HG03575 (cell line): Measurements from ENCODE around the gene FXN.
A peak's percentile ranks its signal among the peaks of the same experiment; 100 is the strongest.
"Not testable (repeated sequence)": the region's sequence is repeated elsewhere in the genome, so short reads cannot be mapped to it uniquely, and the experiment has no call there.

Experiments
- ATAC-seq: cut with Tn5 transposase; IDR thresholded peaks from one replicate; pipeline ENCODE4 v1.9.1; 2021; ENCODE audit not compliant: unreplicated experiment, insufficient number of reproducible peaks, low FRiP score; ENCODE audit errors: extremely low read depth

Gene FXN

GRCh38 chr9:69035438-69036308 is at the start of gene FXN:
Gene FXN, plus strand, starts transcription at chr9:69035752. Its CDS starts 31 bp downstream, at chr9:69035783.
- peak; percentile 62 for ATAC-seq

GRCh38 chr9:68986949-68987348 is 48.6 kb upstream of the FXN start:
- not testable (repeated sequence) for ATAC-seq

GRCh38 chr9:68991457-68991856 is 44.1 kb upstream of the FXN start:
- no peak for ATAC-seq

- ATAC-seq, result no peak
Measured at GRCh38 chr9:68995776-68996175, 39.8 kb upstream of the FXN start.

GRCh38 chr9:68996462-68996861 is 39.1 kb upstream of the FXN start:
- no peak for ATAC-seq

GRCh38 chr9:68997666-68998065 is 37.9 kb upstream of the FXN start:
- no peak for ATAC-seq

- ATAC-seq, result no peak
Measured at GRCh38 chr9:68998385-68998784, 37.2 kb upstream of the FXN start.

- no peak for ATAC-seq
Measured at GRCh38 chr9:68998812-68999211, 36.7 kb upstream of the FXN start.

GRCh38 chr9:68999393-69000105 is 36.0 kb upstream of the FXN start:
- ATAC-seq, result no peak

- no peak for ATAC-seq
Measured at GRCh38 chr9:69001921-69002320, 33.6 kb upstream of the FXN start.

- ATAC-seq, result no peak
Measured at GRCh38 chr9:69003051-69003450, 32.5 kb upstream of the FXN start.

- no peak for ATAC-seq
Measured at GRCh38 chr9:69004836-69005235, 30.7 kb upstream of the FXN start.

GRCh38 chr9:69009708-69010107 is 25.8 kb upstream of the FXN start:
- ATAC-seq, result no peak

GRCh38 chr9:69012696-69013381 is 22.7 kb upstream of the FXN start:
- no peak for ATAC-seq

GRCh38 chr9:69013382-69013727 is 22.2 kb upstream of the FXN start:
- no peak for ATAC-seq

- ATAC-seq, result no peak
Measured at GRCh38 chr9:69014013-69014412, 21.5 kb upstream of the FXN start, which contains the start of gene PRKACG. Gene PRKACG, minus strand, starts transcription at chr9:69014113. Its CDS starts 21 bp downstream, at chr9:69014092.

- no peak for ATAC-seq
Measured at GRCh38 chr9:69016191-69017096, 19.1 kb upstream of the FXN start.

- no peak for ATAC-seq
Measured at GRCh38 chr9:69018737-69019136, 16.8 kb upstream of the FXN start.

- no peak for ATAC-seq
Measured at GRCh38 chr9:69019808-69020207, 15.7 kb upstream of the FXN start.
